Measurements from ENCODE around the gene ANKRD9. TPM values are rescaled to one million over a fixed set of nuclear protein-coding genes. Genes with fewer than 3 reads are reported as not detected.

Gene ANKRD9
- total and polyA plus RNA-seq, 9 of the 15 experiments (the other 6 are each of a cell fraction or from before 2014, with no cell fraction given) = 0.04 to 32.9 (median 5.3) TPM

GRCh38 chr14:102516531-102517391, 7.2 kb upstream of the ANKRD9 start (continued):
- TF ChIP-seq ZNF639 (CRISPR knock-in tag; conservative IDR thresholded peaks at IDR 0.05 in 1 of 2, IDR thresholded peaks at IDR 0.05 in 1 of 2) (no peak), ZNF507 (tag; conservative IDR thresholded peaks at IDR 0.05) (no peak), IRF1 (CRISPR knock-in tag; IDR thresholded peaks at IDR 0.05; ENCODE audit: borderline replicate concordance) (no peak), HNRNPLL (IDR thresholded peaks at IDR 0.05; ENCODE audit: low read depth, low read length, poor library complexity, severe bottlenecking) (no peak), ZNF263 (CRISPR knock-in tag; IDR thresholded peaks at IDR 0.05; ENCODE audit: borderline replicate concordance) (no peak), HDAC3 (IDR thresholded peaks at IDR 0.05; ENCODE audit: borderline replicate concordance, partially characterized antibody) (no peak), ZNF707 (CRISPR knock-in tag; conservative IDR thresholded peaks at IDR 0.05) (no peak), ZNF76 (CRISPR knock-in tag; IDR thresholded peaks at IDR 0.05; ENCODE audit: borderline replicate concordance) (no peak), ZNF609 (CRISPR knock-in tag; IDR thresholded peaks at IDR 0.05; ENCODE audit: borderline replicate concordance) (no peak), RBM34 (IDR thresholded peaks at IDR 0.05; ENCODE audit: borderline replicate concordance, insufficient read depth, low read length) (no peak), NKRF (IDR thresholded peaks at IDR 0.05; ENCODE audit: borderline replicate concordance) (no peak), DDX20 (tag; IDR thresholded peaks at IDR 0.05; ENCODE audit: low read depth) (no peak)
